WTC11 (cell line): ENCODE measurements around the gene TUBA1B. TPM values are rescaled to one million over a fixed set of nuclear protein-coding genes. Genes with fewer than 3 reads are reported as not detected.

Experiments
- ATAC-seq: fragments of 200-7000 bp; cut with Tn5 transposase; 2 replicates; pipeline ENCODE4 v1.10.0; 2021; ENCODE audit warnings: mild to moderate bottlenecking, moderate library complexity
- Bru-seq: library from RNA; stranded (reverse); fragments of 400-500 nt; gene quantifications from one replicate; lab custom pipeline; 2021; lab: Mats Ljungman, UMichigan
- CTCF ChIA-PET: fragments of 300-600 bp; sonication (Branson Sonifier 250); formaldehyde crosslinking; loops from one replicate; lab custom pipeline; 2021; ENCODE audit warnings: antibody characterized with exemption; lab: Charles Lee
- POLR2A ChIA-PET: fragments of 350-600 bp; sonication (Branson Sonifier 250); formaldehyde crosslinking; loops from one replicate; lab custom pipeline; 2021; ENCODE audit warnings: antibody characterized with exemption; lab: Charles Lee
- DNase-seq: peaks from one replicate; pipeline ENCODE4 v3.0.0; 2021; ENCODE audit warnings: low spot score
- H3K27ac Mint-ChIP-seq: 2 replicates; pipeline ENCODE4 v1.8.0; 2021; ENCODE audit warnings: mixed read lengths
- H3K27me3 Mint-ChIP-seq: 2 replicates; pipeline ENCODE4 v1.8.0; 2021; ENCODE audit warnings: low read depth, mild to moderate bottlenecking, moderate library complexity, mixed read lengths
- H3K36me3 Mint-ChIP-seq: 2 replicates; pipeline ENCODE4 v1.8.0; 2021; ENCODE audit warnings: mixed read lengths
- H3K4me1 Mint-ChIP-seq: 2 replicates; pipeline ENCODE4 v1.8.0; 2022; ENCODE audit warnings: mixed read lengths
- H3K4me3 Mint-ChIP-seq: 2 replicates; pipeline ENCODE4 v1.8.0; 2021; ENCODE audit warnings: mild to moderate bottlenecking, moderate library complexity, mixed read lengths
- H3K9me3 Mint-ChIP-seq: 2 replicates; pipeline ENCODE4 v1.8.0; 2021; ENCODE audit warnings: mixed read lengths
- GTF2I ChIP-seq: fragments of 250-450 bp; sonication (Bioruptor Pico); conservative IDR thresholded peaks from 2 replicates; pipeline ENCODE4 v1.4.0; 2021; ENCODE audit warnings: mild to moderate bottlenecking
- IRF2 ChIP-seq: sonication (generic); formaldehyde crosslinking; IDR thresholded peaks from 2 replicates; pipeline ENCODE4 v1.8.0; 2022; ENCODE audit warnings: low read depth, missing genetic modification reagents, borderline replicate concordance
- JUN ChIP-seq: sonication (generic); formaldehyde crosslinking; IDR thresholded peaks from 2 replicates; pipeline ENCODE4 v1.8.0; 2023; ENCODE audit warnings: mild to moderate bottlenecking, missing genetic modification reagents
- KAT7 ChIP-seq: sonication (generic); formaldehyde crosslinking; IDR thresholded peaks from 2 replicates; pipeline ENCODE4 v1.8.1; 2023; ENCODE audit warnings: missing genetic modification reagents, mild to moderate bottlenecking, borderline replicate concordance
- MYBL2 ChIP-seq: sonication (generic); formaldehyde crosslinking; IDR thresholded peaks from 2 replicates; pipeline ENCODE4 v1.8.1; 2023; ENCODE audit warnings: mild to moderate bottlenecking, moderate library complexity, missing genetic modification reagents
- NR1H2 ChIP-seq: sonication (generic); formaldehyde crosslinking; IDR thresholded peaks from 2 replicates; pipeline ENCODE4 v1.9.0; 2021; ENCODE audit warnings: mild to moderate bottlenecking, moderate library complexity, missing genetic modification reagents
- NR2C2 ChIP-seq: sonication (generic); formaldehyde crosslinking; IDR thresholded peaks from 2 replicates; pipeline ENCODE4 v1.8.0; 2022; ENCODE audit warnings: mild to moderate bottlenecking, missing genetic modification reagents
- NR3C1 ChIP-seq: sonication (generic); formaldehyde crosslinking; conservative IDR thresholded peaks from 2 replicates; pipeline ENCODE4 v1.8.1; 2023; ENCODE audit warnings: low read depth, mild to moderate bottlenecking, missing genetic modification reagents
- SOX15 ChIP-seq: fragments of 250-450 bp; sonication (Bioruptor Pico); IDR thresholded peaks from 2 replicates; pipeline ENCODE4 v1.9.0; 2021; ENCODE audit warnings: mild to moderate bottlenecking
- SP1 ChIP-seq: sonication (generic); formaldehyde crosslinking; conservative IDR thresholded peaks from 2 replicates; pipeline ENCODE4 v1.8.1; 2022; ENCODE audit warnings: missing genetic modification reagents
- TEAD4 ChIP-seq: sonication (generic); formaldehyde crosslinking; IDR thresholded peaks from 2 replicates; pipeline ENCODE4 v1.8.0; 2022; ENCODE audit warnings: mild to moderate bottlenecking, missing genetic modification reagents
- TP53 ChIP-seq: sonication (generic); formaldehyde crosslinking; IDR thresholded peaks from 2 replicates; pipeline ENCODE4 v1.8.1; 2023; ENCODE audit warnings: mild to moderate bottlenecking, missing genetic modification reagents
- ZNF138 ChIP-seq: sonication (generic); formaldehyde crosslinking; conservative IDR thresholded peaks from 2 replicates; pipeline ENCODE4 v1.8.1; 2022; ENCODE audit warnings: mild to moderate bottlenecking, moderate library complexity, missing genetic modification reagents
- long read RNA-seq, 3 experiments: library from RNA in 1 of 3; library from capped mRNA in 1 of 3; library from polyadenylated mRNA in 1 of 3; unstranded in 2 of 3; stranded (forward) in 1 of 3; transcript quantifications; one replicate each; pipeline ENCODE4 v2.0.0, GENCODE V29; 2021
- total RNA-seq: library from RNA; stranded (reverse); gene quantifications from 3 replicates; pipeline ENCODE4 v1.2.3, GENCODE V29; 2021
- TF ChIP-seq, protein P1 (sequence below): sonication (generic); formaldehyde crosslinking; IDR thresholded peaks from 2 replicates; pipeline ENCODE4 v1.8.1; 2023; ENCODE audit warnings: mild to moderate bottlenecking, missing genetic modification reagents
- TF ChIP-seq, protein P2 (sequence below): sonication (generic); formaldehyde crosslinking; IDR thresholded peaks from 2 replicates; pipeline ENCODE4 v1.8.0; 2022; ENCODE audit warnings: missing genetic modification reagents
- TF ChIP-seq, protein P3 (sequence below): sonication (generic); formaldehyde crosslinking; IDR thresholded peaks from 2 replicates; pipeline ENCODE4 v1.8.1; 2023; ENCODE audit warnings: mild to moderate bottlenecking, missing genetic modification reagents, moderate library complexity
- TF ChIP-seq, protein P4 (sequence below): sonication (generic); formaldehyde crosslinking; IDR thresholded peaks from 2 replicates; pipeline ENCODE4 v1.8.0; 2023; ENCODE audit warnings: mild to moderate bottlenecking, missing genetic modification reagents
- TF ChIP-seq, protein P5 (sequence below): sonication (generic); formaldehyde crosslinking; IDR thresholded peaks from 2 replicates; pipeline ENCODE4 v1.8.1; 2023; ENCODE audit warnings: mild to moderate bottlenecking, moderate library complexity, missing genetic modification reagents
- TF ChIP-seq, protein P6 (sequence below): fragments of 250-450 bp; sonication (Bioruptor Pico); IDR thresholded peaks from 2 replicates; pipeline ENCODE4 v1.9.0; 2021; ENCODE audit warnings: mild to moderate bottlenecking
- TF ChIP-seq, protein P7 (sequence below): sonication (generic); formaldehyde crosslinking; IDR thresholded peaks from 2 replicates; pipeline ENCODE4 v1.8.0; 2022; ENCODE audit warnings: mild to moderate bottlenecking, missing genetic modification reagents

The TUBA1B gene
- 1,806 to 1,997 TPM (median 1,954 TPM) in 3 replicates for total RNA-seq
- Bru-seq, nascent RNA: percentile 99 among the genes with signal in this experiment
- long read RNA-seq, experiment 1, transcript TUBA1B-202 (4 exons, 1,627 nt): major isoform, 3,685 of 3,997 reads
- long read RNA-seq, experiment 1, transcript TUBA1B-201 (3 exons, 3,198 nt): minor isoform, 118 of 3,997 reads
- long read RNA-seq, experiment 1, partial matches to known transcripts: 50 of 3,997 reads
- long read RNA-seq, experiment 1, other reads (novel, unspliced or antisense): 144 of 3,997 reads
- long read RNA-seq, experiment 2, transcript TUBA1B-207 (2 exons, 840 nt): minor isoform, 7 of 3,541 reads
- long read RNA-seq, experiment 2, transcript TUBA1B-202 (4 exons, 1,627 nt): major isoform, 2,564 of 3,541 reads
- long read RNA-seq, experiment 2, transcript TUBA1B-201 (3 exons, 3,198 nt): minor isoform, 262 of 3,541 reads
- long read RNA-seq, experiment 2, partial matches to known transcripts: 662 of 3,541 reads
- long read RNA-seq, experiment 2, other reads (novel, unspliced or antisense): 46 of 3,541 reads
- long read RNA-seq, experiment 3, transcript TUBA1B-202 (4 exons, 1,627 nt): major isoform, 11,095 of 11,232 reads
- long read RNA-seq, experiment 3, transcript TUBA1B-201 (3 exons, 3,198 nt): minor isoform, 41 of 11,232 reads
- long read RNA-seq, experiment 3, partial matches to known transcripts: 25 of 11,232 reads
- long read RNA-seq, experiment 3, other reads (novel, unspliced or antisense): 71 of 11,232 reads

DNA sequence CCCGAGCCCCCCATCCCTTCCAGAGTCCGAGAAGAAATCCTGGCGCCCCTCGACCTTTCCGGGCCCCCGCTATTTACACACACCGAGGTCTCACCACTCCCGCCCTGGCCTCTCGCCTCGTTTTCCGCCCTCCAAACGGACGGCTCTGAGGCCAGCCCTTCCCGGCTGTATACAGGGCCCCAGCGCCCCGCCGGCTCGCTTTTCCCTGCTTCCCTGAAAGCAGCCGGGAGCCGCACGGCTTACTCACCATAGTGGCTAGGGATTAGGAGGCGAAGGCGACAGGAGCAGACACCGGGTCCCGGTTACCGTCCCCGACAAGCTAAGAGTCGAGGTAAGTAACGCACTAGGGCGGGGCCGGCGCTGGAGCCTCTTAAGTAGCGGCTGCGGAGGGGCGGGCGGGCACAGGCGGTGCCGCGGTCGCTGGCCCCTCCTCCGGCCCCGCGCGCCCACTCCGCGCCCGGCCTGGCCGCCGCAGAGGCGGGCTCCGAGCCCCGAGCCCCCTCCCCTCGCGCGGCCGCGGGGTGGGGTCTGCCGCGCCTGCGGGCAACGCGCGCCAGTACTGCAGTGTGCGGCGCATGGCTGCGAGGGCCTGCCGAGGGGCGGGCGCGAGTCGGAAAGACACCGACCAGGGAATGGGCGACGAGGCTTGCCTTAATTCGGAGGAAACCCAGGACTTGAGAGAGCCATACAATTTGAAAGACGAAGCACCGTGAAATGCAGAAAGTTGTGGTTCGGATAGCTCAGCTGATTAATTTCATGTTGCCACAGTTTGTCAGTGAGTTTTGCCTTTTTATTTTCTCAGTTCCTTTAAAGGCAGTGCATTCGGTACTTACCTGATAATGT is at the start of gene TUBA1B:
Gene TUBA1B (minus strand): TSS at position 345 of the 843 bp plus-strand sequence. CDS start 95 bp downstream, at position 250.
- Mint-ChIP-seq H3K4me1 (peaks cover 19% of the 10 kb centered on the region), H3K27me3 (no peaks in the 10 kb centered on the region; the same call in 1 of the 2 replicates), H3K9me3 (no peaks in the 10 kb centered on the region), H3K4me3 (peak within 1 kb of the TSS; percentile 90), H3K36me3 (peaks cover 40% of the 10 kb centered on the region), H3K27ac (peak within 1 kb of the TSS; percentile 99)
- POLR2A ChIA-PET: interaction anchor here (0.6 to 2.0 kb wide), 16 partner anchors 10 to 279 kb away, joined by 3 to 10 read pairs (median 3); partner anchors contain the start of genes DDX23, SPATS2 and TUBA1A
- DNase-seq (peak; percentile 82), ATAC-seq (peak; percentile 90)
- CTCF ChIA-PET: interaction anchor here (0.5 to 3.4 kb wide), 28 partner anchors 9 to 449 kb away, joined by 3 to 39 read pairs (median 3); partner anchors contain the start of genes DHH, LMBR1L, RHEBL1 and TUBA1A
- TF ChIP-seq, protein P1, sequence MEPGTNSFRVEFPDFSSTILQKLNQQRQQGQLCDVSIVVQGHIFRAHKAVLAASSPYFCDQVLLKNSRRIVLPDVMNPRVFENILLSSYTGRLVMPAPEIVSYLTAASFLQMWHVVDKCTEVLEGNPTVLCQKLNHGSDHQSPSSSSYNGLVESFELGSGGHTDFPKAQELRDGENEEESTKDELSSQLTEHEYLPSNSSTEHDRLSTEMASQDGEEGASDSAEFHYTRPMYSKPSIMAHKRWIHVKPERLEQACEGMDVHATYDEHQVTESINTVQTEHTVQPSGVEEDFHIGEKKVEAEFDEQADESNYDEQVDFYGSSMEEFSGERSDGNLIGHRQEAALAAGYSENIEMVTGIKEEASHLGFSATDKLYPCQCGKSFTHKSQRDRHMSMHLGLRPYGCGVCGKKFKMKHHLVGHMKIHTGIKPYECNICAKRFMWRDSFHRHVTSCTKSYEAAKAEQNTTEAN (CRISPR knock-in tag): no peak; the same call in 1 of the 2 replicates
- TF ChIP-seq SOX15 (CRISPR knock-in tag) (no peak), TEAD4 (CRISPR knock-in tag) (no peak), KAT7 (CRISPR knock-in tag) (no peak), GTF2I (CRISPR knock-in tag) (no peak), TP53 (CRISPR knock-in tag) (peak; percentile 94), MYBL2 (CRISPR knock-in tag) (no peak), NR2C2 (CRISPR knock-in tag) (no peak), IRF2 (CRISPR knock-in tag) (no peak; the same call in 1 of the 2 replicates), SP1 (peak; percentile 83), NR1H2 (no peak), JUN (CRISPR knock-in tag) (0 out of 2 replicates have a peak, but pooled peaks have one; percentile 26), NR3C1 (CRISPR knock-in tag) (0 out of 2 replicates have a peak, but pooled peaks have one; percentile 42), ZNF138 (CRISPR knock-in tag) (no peak)
- TF ChIP-seq, protein P2, sequence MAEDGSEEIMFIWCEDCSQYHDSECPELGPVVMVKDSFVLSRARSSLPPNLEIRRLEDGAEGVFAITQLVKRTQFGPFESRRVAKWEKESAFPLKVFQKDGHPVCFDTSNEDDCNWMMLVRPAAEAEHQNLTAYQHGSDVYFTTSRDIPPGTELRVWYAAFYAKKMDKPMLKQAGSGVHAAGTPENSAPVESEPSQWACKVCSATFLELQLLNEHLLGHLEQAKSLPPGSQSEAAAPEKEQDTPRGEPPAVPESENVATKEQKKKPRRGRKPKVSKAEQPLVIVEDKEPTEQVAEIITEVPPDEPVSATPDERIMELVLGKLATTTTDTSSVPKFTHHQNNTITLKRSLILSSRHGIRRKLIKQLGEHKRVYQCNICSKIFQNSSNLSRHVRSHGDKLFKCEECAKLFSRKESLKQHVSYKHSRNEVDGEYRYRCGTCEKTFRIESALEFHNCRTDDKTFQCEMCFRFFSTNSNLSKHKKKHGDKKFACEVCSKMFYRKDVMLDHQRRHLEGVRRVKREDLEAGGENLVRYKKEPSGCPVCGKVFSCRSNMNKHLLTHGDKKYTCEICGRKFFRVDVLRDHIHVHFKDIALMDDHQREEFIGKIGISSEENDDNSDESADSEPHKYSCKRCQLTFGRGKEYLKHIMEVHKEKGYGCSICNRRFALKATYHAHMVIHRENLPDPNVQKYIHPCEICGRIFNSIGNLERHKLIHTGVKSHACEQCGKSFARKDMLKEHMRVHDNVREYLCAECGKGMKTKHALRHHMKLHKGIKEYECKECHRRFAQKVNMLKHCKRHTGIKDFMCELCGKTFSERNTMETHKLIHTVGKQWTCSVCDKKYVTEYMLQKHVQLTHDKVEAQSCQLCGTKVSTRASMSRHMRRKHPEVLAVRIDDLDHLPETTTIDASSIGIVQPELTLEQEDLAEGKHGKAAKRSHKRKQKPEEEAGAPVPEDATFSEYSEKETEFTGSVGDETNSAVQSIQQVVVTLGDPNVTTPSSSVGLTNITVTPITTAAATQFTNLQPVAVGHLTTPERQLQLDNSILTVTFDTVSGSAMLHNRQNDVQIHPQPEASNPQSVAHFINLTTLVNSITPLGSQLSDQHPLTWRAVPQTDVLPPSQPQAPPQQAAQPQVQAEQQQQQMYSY (CRISPR knock-in tag): no peak
- TF ChIP-seq, protein P3, sequence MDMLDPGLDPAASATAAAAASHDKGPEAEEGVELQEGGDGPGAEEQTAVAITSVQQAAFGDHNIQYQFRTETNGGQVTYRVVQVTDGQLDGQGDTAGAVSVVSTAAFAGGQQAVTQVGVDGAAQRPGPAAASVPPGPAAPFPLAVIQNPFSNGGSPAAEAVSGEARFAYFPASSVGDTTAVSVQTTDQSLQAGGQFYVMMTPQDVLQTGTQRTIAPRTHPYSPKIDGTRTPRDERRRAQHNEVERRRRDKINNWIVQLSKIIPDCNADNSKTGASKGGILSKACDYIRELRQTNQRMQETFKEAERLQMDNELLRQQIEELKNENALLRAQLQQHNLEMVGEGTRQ (CRISPR knock-in tag): peak; percentile 40; the same call in 1 of the 2 replicates
- TF ChIP-seq, protein P4, sequence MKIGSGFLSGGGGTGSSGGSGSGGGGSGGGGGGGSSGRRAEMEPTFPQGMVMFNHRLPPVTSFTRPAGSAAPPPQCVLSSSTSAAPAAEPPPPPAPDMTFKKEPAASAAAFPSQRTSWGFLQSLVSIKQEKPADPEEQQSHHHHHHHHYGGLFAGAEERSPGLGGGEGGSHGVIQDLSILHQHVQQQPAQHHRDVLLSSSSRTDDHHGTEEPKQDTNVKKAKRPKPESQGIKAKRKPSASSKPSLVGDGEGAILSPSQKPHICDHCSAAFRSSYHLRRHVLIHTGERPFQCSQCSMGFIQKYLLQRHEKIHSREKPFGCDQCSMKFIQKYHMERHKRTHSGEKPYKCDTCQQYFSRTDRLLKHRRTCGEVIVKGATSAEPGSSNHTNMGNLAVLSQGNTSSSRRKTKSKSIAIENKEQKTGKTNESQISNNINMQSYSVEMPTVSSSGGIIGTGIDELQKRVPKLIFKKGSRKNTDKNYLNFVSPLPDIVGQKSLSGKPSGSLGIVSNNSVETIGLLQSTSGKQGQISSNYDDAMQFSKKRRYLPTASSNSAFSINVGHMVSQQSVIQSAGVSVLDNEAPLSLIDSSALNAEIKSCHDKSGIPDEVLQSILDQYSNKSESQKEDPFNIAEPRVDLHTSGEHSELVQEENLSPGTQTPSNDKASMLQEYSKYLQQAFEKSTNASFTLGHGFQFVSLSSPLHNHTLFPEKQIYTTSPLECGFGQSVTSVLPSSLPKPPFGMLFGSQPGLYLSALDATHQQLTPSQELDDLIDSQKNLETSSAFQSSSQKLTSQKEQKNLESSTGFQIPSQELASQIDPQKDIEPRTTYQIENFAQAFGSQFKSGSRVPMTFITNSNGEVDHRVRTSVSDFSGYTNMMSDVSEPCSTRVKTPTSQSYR (CRISPR knock-in tag): 0 out of 2 replicates have a peak, but pooled peaks have one; percentile 42
- TF ChIP-seq, protein P5, sequence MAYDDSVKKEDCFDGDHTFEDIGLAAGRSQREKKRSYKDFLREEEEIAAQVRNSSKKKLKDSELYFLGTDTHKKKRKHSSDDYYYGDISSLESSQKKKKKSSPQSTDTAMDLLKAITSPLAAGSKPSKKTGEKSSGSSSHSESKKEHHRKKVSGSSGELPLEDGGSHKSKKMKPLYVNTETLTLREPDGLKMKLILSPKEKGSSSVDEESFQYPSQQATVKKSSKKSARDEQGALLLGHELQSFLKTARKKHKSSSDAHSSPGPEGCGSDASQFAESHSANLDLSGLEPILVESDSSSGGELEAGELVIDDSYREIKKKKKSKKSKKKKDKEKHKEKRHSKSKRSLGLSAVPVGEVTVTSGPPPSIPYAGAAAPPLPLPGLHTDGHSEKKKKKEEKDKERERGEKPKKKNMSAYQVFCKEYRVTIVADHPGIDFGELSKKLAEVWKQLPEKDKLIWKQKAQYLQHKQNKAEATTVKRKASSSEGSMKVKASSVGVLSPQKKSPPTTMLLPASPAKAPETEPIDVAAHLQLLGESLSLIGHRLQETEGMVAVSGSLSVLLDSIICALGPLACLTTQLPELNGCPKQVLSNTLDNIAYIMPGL (CRISPR knock-in tag): peak; percentile 75; the same call in 1 of the 2 replicates
- TF ChIP-seq, protein P6, sequence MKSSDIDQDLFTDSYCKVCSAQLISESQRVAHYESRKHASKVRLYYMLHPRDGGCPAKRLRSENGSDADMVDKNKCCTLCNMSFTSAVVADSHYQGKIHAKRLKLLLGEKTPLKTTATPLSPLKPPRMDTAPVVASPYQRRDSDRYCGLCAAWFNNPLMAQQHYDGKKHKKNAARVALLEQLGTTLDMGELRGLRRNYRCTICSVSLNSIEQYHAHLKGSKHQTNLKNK (CRISPR knock-in tag): peak; percentile 67; the same call in 1 of the 2 replicates
- TF ChIP-seq, protein P7, sequence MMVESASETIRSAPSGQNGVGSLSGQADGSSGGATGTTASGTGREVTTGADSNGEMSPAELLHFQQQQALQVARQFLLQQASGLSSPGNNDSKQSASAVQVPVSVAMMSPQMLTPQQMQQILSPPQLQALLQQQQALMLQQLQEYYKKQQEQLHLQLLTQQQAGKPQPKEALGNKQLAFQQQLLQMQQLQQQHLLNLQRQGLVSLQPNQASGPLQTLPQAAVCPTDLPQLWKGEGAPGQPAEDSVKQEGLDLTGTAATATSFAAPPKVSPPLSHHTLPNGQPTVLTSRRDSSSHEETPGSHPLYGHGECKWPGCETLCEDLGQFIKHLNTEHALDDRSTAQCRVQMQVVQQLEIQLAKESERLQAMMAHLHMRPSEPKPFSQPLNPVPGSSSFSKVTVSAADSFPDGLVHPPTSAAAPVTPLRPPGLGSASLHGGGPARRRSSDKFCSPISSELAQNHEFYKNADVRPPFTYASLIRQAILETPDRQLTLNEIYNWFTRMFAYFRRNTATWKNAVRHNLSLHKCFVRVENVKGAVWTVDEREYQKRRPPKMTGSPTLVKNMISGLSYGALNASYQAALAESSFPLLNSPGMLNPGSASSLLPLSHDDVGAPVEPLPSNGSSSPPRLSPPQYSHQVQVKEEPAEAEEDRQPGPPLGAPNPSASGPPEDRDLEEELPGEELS (CRISPR knock-in tag): peak; percentile 89
